Stimulated activated CD4-positive, alpha-beta T cell treated with anti-CD3 and anti-CD28 coated beads, Interleukin-4, amount 100 ng/mL, for 1 hour (primary cell): Measurements from ENCODE around the gene IL4.

ENCODE experiments used
- DNase-seq: peaks from one replicate; pipeline ENCODE4 v3.0.0-alpha.2; 2020

The IL4 gene

GRCh38 chr5:132704875-132705274, 31.1 kb downstream of the IL4 start:
- DNase-seq = no peak

- no peak for DNase-seq
These were observed 34.9 kb downstream of the IL4 start for GRCh38 chr5:132708645-132709044.

- no peak for DNase-seq
These were observed 40.9 kb downstream of the IL4 start for GRCh38 chr5:132714456-132715307.

- DNase-seq = no peak
These were observed 44.9 kb downstream of the IL4 start for GRCh38 chr5:132718544-132719312.

- no peak for DNase-seq
These were observed 52.0 kb downstream of the IL4 start for GRCh38 chr5:132725745-132726144.

GRCh38 chr5:132729896-132730295, 56.1 kb downstream of the IL4 start:
- no peak for DNase-seq
